Measurements from ENCODE around the gene FCHO1.
A peak's percentile ranks its signal among the peaks of the same experiment; 100 is the strongest.
"Not testable (repeated sequence)": the region's sequence is repeated elsewhere in the genome, so short reads cannot be mapped to it uniquely, and the experiment has no call there.

The FCHO1 gene

DNA sequence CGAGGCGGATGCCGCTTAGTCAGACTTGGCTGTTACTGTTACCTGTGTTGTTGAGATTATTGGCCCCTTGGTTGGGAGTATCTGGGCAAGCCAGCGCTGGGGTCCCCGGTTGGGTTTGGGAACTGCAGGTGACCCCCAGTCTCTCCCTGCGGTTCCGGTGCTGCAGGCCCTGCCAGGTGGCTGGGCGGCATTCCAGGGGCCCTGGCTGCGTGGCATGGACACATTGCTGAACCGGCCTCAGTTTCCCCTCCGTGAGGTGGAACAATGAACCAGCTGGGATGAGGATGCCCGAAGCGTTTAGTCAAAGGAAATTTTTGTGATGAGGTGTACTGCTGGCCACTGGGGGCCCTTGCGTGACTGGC is 44.2 kb downstream of the FCHO1 start:
- DNase-seq (ENCODE audit: low read depth in 2 of 2), result no peak

DNA sequence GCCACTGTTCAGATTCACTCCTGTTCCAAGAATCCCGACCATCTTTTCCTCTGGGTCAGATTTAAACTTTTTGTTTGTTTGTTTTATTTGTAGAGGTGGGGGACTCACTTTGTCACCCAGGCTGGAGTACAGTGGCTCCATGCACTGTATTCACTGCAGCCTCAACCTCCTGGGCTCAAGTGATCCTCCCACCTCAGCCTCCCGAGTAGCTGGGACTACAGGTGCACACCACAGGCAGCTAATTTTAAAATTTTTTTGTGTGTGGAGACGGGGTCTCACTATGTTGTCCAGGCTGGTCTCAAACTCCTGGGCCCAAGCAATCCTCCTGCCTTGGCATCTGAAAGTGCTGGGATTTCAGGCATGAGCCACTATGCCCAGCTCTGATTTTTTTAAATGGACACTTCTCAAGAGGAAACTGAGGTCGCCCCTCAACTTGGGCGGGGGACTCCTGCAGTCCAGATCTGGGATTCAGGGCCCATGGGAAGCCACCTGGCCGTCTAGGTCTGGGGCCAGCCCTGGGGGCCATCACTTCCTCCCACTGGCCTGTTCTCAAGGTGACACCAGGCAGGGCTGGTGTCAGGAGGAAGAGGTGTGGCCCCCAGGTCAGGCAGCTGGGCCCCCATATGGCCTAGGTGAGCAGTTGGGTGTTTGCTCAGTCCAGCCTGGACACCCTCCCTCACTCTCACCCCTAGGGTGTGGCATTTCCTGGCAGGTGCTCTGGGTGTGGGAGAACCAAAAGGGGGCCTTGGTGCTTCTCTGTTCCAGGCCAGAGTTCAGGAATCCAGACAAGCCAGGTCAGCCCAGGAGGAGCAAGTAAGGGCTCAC is 44.9 kb downstream of the FCHO1 start:
- no peak for DNase-seq (ENCODE audit: low read depth in 2 of 2)

DNA sequence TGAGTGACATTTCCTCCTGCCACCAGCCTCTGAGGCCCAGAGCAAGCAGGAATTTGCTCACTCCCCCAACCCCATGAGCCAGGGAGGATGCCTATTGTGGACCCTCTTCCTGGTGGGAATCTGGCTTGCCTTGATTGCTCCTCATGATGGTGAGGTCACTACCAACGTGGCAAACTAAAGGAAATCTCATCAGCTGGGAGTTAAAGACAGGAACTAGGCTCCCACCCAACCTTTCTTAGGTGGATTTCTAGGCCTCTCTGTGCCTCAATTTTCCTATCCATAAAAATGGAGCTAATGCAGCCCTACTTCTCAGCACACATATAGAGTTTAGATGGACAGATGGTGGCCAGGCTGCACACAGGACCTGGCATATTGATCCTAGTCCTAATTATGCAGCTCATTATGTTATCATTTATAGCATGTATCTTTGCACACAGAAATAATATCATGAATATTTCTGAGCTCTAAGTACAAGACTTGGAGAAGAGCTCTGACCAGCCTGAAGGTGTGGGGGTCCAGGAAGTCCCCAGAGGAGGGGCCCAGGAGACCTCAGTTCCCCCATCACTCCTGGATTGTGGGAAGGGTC is 45.7 kb downstream of the FCHO1 start:
- no peak for DNase-seq (ENCODE audit: low read depth in 2 of 2)

DNA sequence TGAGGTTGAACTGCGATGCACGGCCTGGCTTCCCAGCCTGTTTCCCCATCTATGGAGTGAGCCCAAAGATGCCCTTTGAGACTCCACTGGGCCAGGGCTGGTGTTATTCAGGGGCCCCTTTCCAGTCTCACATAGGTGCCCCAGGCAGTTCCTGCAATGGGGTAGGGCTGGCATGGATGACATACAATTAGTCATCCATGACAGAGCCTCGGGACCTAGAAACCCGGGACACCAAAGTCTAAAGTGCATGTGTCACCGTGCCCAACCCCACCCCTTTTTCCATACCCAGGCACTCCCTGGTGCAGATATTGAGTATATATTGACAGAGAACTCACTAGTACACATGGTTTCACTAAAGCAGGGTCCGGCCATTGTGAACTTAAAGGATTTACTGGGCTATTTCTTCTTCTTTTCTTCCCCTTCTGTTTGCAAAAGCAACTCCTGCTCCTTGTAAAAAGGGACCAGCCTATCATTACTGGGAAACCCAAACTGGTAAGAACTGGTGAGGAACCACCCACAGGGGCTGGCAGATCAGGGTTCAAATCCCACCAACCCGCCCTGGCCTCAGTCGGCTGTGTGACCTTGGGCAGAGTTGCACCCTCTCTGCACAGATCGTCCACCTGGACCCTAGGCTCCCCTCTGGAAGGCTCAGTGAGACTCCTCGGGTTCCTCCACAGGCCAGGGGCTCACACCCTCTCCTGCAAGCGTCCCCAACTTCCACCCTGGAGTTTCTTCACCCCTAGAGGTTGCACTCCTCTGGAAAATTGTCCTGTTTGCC is 46.3 kb downstream of the FCHO1 start:
- peak in 1 of 2 donors; percentile 21 for DNase-seq (ENCODE audit: low read depth in 2 of 2)

DNA sequence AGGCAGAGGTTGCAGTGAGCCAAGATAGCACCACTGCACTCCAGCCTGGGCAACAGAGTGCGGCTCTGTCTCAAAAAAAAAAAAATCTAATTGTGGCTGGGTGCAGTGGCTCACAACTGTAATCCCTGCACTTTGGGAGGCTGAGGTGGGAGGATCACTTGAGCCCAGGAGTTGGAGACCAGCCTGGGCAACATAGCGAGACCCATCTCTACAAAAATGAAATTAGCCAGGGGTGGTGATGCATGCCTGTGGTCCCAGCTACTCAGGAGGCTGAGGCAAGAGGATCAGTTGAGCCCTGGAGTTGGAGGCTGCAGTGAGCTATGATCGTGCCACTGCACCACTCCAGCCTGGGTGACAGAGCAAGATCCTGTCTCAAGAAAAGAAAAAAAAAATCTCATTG is 47.3 kb downstream of the FCHO1 start:
- not testable (repeated sequence) for DNase-seq (ENCODE audit: low read depth in 2 of 2)

DNA sequence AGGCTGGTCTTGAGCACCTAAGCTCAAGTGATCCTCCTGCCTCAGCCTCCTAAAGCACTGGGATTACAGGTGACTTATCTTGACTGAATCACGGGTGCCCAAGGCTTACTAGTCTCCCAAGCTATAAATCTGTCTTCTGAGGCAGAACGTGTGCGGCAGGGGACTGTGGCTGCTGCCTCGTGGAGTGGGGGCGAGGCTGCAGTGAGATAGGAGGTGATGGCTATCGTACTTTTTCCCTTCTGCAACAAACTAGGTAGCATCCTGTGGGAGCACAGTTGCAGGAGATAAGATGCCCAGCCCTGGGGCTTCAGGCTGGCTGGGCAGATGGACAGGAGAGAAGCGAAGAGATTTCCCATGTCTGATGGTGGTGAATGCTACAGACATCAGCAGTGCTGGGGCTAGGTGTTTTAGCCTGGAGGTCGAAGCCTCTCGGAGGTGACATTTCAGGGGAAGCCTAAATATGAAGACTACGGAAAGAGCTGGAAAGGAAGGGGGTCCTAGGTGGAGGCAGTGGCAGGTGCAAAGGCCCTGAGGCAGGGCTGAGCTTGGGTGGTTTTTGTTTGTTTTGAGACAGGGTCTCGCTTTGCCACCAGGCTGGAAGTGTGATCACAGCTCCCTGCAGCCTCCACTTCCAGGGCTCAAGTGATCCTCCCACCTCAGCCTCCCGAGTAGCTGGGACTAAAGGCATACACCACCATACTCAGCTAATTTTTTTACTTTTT is 51.0 kb downstream of the FCHO1 start:
- no peak for DNase-seq (ENCODE audit: low read depth in 2 of 2)

DNA sequence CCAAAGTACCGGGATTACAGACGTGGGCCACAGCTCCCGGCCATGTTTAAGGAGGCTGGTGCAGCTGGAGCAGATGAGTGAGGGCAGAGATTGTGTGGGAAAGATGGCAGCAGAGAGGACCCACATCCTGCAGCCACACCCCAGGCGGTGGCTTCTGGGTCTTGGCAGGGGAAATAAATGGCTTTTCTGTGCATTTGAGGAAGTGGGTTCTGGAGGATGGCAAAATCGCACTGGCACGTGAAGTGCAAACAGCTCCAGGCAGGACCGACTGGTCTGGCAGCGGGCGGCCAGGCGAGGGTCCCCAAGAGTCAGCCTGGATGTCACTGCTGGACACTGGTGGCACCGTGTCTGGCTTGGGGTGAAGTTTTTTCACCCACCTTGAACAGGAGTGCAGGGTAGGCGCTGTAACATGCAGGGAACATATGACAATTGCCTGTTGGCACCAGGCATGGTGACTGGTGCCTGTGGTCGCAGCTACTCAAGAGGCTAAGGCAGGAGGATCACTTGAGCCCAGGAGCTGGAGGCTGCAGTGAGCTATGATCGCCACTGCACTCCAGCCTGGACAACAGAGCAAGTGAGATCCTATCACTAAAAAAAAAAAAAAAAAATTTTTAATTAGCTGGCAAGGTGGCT is 52.1 kb downstream of the FCHO1 start:
- DNase-seq (ENCODE audit: low read depth in 2 of 2), result no peak

DNA sequence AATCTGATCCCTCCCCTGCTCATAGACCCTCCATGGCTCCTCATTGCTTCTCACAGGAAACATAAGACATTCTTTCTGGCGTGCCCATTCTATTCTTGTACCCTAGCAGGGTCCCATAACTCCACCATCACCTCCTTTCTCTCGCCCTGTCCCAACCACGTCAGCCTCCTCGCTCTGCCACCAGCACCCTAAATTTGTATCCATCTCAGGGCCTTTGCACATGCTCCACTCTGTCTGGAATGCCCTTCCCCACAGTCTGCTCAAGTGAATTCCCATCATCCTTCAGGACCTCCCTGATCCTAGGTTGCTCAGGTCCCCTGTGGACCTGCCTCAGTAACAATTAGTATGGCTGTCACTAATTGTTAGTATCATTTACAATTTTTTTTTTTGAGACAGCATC is 54.1 kb downstream of the FCHO1 start:
- DNase-seq (ENCODE audit: low read depth in 2 of 2), result no peak

DNA sequence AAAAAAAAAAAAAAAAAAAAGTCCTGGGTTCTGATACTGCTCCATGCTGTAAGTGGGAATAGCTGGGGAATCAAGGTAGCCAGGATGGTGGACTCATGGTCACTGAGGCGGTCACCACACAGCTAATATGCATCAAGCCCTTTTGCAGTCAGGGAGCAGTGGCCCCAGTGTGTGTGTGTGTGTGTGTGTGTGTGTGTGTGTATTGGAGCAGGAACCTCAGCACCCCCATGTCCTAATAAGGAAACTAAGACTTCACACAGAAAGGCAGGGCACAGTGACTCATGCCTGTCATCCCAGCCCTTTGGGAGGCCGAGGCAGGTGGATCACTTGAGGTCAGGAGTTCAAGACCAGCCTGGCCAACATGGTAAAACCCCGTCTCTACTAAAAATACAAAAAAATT is 55.7 kb downstream of the FCHO1 start:
- DNase-seq (ENCODE audit: low read depth in 2 of 2), result no peak

DNA sequence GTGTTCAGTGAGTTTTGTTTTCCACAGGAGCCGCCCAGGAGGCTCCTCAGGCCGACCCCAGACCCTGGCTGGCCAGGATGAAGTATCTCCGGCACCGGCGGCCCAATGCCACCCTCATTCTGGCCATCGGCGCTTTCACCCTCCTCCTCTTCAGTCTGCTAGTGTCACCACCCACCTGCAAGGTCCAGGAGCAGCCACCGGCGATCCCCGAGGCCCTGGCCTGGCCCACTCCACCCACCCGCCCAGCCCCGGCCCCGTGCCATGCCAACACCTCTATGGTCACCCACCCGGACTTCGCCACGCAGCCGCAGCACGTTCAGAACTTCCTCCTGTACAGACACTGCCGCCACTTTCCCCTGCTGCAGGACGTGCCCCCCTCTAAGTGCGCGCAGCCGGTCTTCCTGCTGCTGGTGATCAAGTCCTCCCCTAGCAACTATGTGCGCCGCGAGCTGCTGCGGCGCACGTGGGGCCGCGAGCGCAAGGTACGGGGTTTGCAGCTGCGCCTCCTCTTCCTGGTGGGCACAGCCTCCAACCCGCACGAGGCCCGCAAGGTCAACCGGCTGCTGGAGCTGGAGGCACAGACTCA is 56.5 kb downstream of the FCHO1 start:
- no peak for DNase-seq (ENCODE audit: low read depth in 2 of 2)

DNA sequence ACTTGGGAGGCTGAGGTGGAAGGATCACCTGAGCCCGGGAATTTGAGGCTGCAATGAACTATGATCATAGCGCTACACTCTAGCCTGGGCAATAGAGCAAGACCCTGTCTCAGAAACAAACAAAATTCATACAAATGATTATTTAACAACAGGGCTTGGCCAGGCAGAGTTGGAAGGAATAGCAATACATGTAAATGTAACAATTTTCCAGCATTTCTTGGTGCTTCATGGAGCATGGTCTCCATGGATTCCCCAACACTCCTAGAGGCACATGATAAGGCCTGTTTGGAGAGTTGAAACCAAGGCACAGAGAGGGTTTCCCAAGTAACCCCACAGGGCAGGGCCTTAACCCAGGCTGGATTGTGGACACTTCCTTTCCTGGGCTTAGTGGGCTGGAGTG is 59.8 kb downstream of the FCHO1 start:
- DNase-seq (ENCODE audit: low read depth in 2 of 2), result no peak

DNA sequence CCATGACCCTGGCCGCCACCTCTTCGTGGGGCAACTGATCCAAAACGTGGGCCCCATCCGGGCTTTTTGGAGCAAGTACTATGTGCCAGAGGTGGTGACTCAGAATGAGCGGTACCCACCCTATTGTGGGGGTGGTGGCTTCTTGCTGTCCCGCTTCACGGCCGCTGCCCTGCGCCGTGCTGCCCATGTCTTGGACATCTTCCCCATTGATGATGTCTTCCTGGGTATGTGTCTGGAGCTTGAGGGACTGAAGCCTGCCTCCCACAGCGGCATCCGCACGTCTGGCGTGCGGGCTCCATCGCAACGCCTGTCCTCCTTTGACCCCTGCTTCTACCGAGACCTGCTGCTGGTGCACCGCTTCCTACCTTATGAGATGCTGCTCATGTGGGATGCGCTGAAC is 60.4 kb downstream of the FCHO1 start:
- DNase-seq (ENCODE audit: low read depth in 2 of 2), result no peak

DNA sequence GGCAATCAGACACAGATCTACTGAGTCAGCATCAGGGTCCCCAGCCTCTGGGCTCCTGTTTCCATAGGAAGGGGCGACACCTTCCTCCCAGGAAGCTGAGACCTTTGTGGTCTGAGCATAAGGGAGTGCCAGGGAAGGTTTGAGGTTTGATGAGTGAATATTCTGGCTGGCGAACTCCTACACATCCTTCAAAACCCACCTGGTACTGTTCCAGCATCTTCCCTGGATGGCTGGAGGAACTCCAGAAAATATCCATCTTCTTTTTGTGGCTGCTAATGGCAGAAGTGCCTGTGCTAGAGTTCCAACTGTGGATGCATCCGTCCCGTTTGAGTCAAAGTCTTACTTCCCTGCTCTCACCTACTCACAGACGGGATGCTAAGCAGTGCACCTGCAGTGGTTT is 60.8 kb downstream of the FCHO1 start:
- DNase-seq (ENCODE audit: low read depth in 2 of 2), result no peak

DNA sequence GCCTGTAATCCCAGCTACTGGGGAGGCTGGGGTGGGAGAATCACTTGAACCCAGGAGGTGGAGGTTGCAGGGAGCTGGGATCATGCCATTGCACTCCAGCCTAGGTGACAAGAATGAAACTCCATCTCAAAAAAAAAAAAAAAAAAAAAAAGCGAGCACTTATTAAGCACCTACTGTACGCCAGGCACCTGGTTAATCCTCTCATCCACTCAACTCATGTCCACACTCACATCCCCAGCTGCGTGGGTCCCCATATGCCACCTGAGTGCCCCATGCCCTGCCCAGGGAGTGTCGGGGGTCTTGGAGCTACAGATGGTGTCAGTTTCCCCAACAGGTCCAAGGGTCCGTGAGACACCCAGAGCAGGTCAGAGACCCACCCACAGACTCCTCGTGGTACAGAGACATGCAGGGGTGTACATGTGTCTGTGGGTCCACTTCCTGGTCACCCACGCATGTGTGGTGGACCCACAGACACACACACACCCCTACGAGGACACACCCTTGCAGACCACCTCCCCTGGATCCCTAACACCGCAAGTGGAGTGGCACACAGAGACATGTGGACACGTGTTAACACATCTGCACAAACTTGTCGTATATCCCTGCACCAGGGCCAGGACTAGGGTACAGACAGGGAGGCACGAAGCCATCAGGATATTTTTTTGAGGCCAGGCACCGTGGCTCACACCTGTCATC is 66.5 kb downstream of the FCHO1 start:
- no peak for DNase-seq (ENCODE audit: low read depth in 2 of 2)

DNA sequence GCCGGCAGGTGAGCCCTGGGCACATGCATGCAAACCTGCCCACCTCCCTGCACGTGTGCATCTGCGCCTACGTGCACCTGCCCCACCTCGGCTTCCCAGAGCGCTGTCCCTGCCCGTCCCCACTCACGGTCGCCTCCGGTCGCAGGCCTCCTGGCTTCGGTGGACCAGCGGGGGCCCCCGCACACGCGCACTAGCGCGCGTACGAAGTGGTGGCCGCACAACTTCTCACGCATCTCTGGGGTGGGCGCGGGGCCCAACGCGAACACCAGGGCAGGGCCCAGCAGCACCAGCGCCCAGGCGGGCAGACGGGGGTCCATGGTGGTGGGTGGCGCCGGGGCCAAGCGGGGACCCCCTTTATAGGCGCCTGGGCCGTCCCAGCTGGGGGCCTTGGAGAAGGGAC is 69.9 kb downstream of the FCHO1 start, which contains the start of gene INSL3:
Gene INSL3 (minus strand): TSS at position 330 of the 400 bp plus-strand sequence. CDS start 13 bp downstream, at position 317.
- DNase-seq (ENCODE audit: low read depth in 2 of 2), result no peak

DNA sequence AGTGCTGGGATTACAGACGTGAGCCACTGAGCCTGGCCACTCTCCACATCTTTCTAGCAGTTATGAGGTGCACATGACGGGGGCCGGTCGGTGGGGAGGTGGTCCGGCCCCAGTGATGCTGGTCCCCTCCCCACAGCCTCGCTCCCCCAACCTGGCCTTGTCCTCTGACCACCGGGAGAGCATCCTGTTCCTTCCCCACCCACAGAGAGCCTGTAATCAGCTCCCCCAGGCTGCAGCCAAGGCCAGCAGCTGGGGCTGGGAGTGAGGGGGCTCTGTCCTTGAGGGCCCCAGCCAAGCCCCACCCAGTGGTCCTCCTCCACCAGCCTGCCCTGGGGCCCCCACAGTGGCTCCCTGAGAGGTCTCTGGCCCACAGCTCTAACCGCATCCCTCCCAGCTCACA is 73.1 kb downstream of the FCHO1 start:
- no peak for DNase-seq (ENCODE audit: low read depth in 2 of 2)

DNA sequence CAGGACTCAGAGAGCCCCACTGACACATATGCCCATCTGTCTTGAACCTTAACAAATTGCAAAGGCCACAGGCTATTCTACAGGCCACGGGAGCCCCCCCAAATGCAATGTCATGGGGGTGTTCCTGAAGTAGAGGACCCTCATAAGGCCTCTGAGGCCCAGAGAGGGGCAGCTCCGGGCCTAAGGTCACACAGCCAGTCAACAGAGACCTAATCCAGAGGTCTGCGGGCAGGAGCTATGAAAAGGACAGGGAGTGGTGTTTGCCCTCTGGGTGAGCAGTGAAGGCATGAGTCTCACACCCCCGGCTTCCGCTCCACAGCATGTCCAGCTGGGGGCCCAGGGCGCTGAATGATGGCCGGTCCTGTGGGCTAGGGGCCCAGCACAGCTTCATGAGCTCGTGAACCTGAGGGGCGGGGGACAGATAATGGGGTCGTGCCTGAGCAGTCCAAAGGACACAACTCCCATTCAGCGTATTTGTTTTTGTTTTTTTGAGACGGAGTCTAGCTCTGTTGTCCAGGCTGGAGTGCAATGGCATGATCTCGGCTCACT is 75.3 kb downstream of the FCHO1 start:
- no peak for DNase-seq (ENCODE audit: low read depth in 2 of 2)

DNA sequence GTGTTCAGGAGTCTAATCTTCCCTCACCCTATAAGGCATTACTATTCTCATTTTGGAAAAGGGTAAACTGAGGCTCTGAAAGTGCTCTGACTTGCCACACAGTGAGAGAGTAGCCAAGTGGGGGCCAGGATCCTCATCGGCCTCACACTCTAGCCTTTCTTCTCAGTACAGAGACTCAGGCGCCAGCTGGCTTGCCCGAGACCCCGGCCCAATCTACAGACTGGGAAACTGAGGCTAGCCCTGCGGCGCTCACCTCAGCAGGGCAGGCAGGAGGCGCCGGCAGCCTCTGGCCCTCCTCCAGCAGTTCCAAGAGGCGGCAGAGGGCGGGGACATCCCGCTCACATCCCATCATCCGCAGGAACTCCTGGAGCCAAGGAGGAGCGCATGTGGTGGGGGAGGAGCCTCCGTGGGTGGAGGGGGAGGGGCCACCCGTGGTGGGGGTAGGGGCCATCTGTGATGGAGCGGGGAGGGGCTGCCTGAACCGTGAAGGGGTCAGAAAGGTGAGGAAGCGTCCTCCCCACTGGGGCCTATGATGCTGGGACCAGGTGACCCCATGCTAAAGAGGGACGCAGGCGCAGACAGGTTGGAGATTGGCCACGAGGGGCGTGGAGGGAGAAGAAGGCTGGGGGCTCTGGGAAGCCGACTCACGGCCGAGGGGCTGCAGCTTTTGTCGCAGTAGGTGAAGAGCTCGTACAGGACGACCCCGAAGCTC is 78.7 kb downstream of the FCHO1 start:
- no peak for DNase-seq (ENCODE audit: low read depth in 2 of 2)

DNA sequence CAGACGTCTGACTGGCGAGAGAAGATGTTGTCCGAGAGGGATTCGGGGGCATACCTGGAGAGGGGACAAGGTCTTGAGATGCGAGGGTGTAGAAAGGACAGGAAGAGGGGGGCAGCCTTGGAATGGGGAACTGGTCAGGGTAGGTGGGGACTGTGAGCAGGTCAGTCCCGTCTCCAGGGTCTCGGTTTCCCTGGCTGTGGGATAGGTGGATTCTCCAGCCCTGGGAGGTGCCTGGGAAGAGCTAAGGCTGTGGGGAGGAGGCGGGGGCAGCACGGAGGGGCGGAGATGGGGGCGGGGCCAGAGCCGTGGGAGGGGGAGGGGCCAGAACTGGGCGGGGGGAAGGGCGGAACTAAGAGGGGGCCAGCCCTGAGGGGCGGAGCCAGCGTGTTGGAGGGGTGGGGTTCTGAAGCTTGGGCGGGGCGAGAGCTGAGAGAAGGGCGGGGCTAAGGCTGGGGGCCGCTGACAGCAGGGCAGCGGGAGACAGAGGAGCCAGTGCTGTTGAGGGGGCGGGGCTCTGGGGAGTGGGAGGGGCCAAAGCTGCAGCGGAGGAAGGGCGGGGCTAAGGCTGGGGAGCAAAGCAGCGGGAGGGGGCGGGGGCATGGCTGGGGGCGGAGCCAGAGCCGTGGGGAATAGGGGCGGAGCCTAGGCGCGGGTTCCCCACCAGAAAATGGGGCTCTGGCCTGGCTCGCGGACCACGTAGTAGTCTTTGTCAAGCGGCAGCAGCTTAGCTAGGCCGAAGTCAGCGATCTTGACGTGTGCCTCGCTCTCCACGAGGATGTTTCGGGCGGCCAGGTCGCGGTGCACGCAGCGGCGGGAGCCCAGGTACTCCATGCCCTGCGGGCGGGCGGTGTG is 79.5 kb downstream of the FCHO1 start:
- no peak for DNase-seq (ENCODE audit: low read depth in 2 of 2)

Data from stimulated activated CD8-positive, alpha-beta memory T cell treated with anti-CD3 and anti-CD28 coated beads, Interleukin-7, amount 100 ng/mL, for 4 hours (primary cell).